Measurements from ENCODE around the gene HGF.
"Not testable (repeated sequence)": the region's sequence is repeated elsewhere in the genome, so short reads cannot be mapped to it uniquely, and the experiment has no call there.

HGF gene

DNA sequence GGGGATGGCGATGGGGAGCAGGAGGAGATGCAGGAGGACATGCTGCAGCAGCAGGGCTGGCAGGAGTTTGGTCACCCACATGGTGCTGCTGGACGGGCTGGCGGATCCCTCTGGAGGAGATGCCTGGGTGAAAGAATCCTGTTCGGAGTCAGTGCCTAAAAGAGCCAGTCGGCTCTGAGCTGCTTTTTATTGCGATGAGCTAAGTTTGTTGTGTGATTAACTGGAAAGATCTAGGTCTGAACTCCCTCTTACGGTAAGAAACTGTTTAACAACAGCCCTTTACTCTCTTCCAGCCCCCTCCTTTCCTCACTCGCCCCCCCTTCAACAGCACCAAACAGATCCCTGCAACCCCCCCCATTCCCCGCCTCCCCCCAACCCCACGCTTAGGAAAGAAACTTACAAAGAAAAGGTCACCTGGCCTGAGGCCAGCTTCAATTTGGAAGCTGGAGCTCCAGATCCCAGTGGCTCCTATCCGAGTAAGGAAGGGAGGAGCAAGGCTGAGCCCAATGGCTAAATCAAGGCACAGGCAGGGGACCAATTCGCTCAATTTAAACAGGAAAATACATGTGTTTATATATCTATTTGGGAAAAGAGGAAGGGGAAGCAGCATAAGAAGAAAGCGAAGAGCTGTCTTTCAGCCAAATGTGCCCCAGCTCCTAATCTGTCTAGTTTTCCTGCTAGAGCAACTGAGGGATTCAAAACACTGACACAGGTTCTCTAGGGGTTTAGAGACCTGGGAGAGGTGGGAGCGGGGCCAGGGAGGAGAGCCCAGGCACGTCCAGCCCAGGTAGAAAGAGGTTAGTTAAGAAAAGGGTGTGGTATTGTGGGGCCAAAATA lies at the start of gene HGF:
Gene HGF (minus strand): TSS at position 157 of the 837 bp plus-strand sequence. CDS start 76 bp downstream, at position 81.
- FAIRE-seq: no peak
- no peak for TF ChIP-seq POLR2A (IDR thresholded peaks at IDR 0.05; ENCODE audit: low read depth, low read length)

DNA sequence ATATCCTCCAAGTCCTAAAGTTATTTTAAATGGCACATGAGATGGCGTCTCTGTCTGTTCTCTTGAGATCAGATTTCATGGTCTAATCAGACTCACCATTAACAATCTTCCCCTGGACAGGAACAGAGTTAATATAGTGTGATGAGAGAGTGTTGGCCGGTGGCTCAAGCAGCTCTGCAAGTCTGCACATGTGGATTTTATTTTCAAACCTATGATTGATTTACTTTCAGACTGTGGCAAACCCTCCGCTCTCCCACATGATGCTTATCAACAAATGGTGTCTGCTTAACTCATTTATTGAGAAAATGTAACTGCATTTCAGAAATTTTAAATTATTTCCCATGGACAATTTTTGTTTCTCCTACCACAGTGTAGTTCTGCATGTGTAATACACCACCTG lies 46.5 kb upstream of the HGF start:
- DNase-seq (ENCODE audit: insufficient read length, low spot score): no peak
- TF ChIP-seq POLR2A (IDR thresholded peaks at IDR 0.05; ENCODE audit: low read depth, low read length): no peak
- no peak for FAIRE-seq

More for the DNA sequence above, at the start of gene HGF:
- DNase-seq (ENCODE audit: insufficient read length, low spot score): peak; percentile 4

DNA sequence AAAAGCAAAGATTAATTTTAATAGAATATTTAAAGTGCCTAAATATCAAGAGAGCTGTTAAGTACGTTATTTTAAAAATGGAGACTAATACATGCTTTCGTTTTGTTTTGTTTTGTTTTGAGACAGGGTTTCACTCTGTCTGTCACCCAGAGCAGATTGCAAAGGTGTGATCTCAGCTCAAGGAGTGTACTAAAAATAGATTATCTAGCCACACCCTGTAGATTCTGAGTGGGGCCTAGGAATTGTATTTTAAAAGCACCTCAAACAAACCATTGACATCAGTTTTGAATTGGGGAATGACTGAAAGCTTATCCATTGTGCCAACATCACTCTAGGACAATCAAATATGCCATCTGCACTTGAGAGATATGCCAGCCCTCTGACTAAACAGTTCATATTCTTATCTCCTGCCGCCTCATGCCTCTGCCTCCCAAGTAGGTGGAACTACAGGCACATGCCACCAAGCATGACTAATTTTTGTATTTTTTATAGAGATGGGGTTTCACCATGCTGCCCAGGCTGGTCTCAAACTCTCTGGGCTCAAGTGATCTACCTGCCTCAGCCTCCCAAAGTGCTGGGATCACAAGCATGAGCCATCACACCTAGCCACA lies 43.1 kb upstream of the HGF start:
- FAIRE-seq; DNase-seq (ENCODE audit: insufficient read length, low spot score): not testable (repeated sequence)

DNA sequence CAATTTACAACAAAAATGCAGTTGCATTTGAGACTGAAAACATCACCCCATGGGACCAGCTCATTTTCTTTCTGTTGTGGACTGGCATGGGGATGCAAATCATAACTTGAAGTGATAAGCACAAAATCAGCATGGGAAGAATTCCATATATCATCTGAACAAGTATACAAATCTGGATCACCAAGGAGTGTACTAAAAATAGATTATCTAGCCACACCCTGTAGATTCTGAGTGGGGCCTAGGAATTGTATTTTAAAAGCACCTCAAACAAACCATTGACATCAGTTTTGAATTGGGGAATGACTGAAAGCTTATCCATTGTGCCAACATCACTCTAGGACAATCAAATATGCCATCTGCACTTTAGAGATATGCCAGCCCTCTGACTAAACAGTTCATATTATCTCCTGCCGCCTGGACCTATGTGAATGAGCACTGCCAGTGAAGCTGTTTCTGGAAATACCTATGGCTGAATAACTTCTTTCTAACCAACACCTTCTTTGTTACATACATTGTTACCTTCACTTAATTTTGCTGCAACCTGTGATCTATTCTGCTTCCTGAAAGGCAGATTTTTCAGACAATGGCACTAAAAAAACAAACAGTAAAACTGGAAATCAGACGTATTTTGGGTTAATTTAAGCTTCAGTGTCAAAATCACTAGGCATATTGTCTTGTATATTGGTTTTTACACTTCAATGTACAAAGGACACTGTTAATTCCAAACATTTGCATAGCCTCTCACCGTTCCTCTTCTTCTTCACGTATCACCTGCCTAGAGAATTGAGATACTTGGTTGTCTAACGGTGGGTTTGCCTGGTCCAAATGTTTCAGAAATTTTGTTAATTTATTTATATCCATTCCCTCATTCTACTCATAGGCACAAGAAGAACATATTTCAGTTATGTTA lies 42.4 kb upstream of the HGF start:
- FAIRE-seq (no peak), DNase-seq (ENCODE audit: insufficient read length, low spot score) (no peak)
- TF ChIP-seq POLR2A (IDR thresholded peaks at IDR 0.05; ENCODE audit: low read depth, low read length): no peak

DNA sequence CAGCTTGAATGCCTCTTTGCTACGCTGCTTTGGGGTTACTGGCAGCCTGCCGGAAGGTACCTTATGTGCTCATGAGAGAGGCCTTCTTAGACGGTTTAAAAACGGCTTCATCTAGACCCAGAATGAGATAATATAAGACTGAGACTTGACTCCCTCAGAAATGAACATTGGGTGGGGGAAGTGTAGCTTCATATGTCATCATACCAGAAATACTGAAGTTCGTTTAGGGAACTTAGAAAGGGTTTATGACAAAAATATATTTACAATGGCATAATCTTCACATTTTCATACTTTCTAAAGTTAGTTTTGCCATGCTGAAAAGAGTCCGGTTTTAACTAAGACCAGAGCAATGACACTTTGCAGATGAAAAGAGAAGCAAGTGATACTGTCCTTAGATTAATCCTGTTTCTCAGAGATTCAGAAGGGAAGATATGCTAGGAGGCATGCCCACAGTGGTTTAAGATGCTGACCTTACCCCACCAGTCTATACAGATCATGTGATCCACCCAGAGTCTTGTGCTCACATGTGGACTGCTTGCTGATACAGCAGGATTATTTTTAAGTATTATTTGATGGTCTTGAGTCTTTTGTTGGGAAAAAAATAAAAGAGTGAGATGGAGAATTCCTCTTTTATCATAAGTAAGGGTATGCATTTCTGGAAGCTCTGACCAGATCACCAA lies 40.8 kb upstream of the HGF start:
- DNase-seq (ENCODE audit: insufficient read length, low spot score) (no peak), FAIRE-seq (no peak)
- no peak for TF ChIP-seq POLR2A (IDR thresholded peaks at IDR 0.05; ENCODE audit: low read depth, low read length)

DNA sequence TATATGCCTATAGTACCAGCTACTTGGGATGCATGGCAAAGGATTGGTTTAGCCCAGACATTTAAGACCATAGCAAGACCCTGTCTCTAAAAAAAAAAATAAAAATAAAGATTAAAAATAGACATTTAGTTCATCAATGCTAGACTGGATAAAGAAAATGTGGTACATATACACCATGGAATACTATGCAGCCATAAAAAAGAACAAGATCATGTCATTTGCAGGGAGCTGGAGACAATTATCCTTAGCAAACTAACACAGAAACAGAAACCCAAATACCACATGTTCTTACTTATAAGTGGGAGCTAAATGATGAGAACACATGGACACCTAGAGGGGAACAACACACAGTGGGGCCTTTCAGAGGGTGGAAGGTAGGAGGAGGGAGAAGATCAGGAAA lies 38.5 kb upstream of the HGF start:
- FAIRE-seq; DNase-seq (ENCODE audit: insufficient read length, low spot score): not testable (repeated sequence)

DNA sequence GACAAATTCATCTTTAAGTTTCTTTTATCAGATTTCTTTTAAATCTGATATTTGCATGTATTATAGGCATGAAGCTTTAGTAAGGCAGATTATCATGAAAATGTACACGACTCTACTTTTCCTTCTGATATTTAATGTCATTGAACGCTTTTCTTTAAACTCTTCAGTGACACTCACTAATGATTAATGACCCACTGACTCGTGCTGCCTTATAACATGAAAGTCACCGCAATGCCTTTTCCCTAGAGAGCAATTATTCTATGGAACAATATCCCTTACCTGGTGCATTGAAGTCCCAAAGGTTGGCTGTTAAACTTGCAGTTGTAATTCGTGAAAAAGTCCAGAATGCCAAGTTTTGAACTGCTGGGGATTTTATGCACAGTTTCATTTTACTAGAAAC lies 33.4 kb upstream of the HGF start:
- no peak for DNase-seq (ENCODE audit: insufficient read length, low spot score)
- no peak for FAIRE-seq
- no peak for TF ChIP-seq POLR2A (IDR thresholded peaks at IDR 0.05; ENCODE audit: low read depth, low read length)

DNA sequence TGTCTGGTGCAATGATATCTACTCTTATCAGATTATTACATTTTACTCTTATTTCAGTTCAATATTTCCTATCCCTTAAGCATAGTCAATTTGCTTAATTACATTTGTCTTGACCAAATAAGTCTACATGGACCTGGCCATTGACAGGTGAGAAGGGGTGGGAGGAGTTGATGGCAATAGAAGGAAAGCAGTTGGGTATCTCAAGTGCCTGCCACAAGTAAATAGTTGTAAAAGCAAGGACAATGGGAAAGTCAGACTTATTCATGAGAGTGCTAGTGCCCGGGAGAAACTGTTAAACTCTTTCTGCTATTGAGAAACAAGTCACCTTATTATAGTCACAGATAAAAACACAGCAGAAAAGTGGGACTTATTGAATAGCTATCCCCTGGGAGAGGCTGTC lies 32.4 kb upstream of the HGF start:
- DNase-seq (ENCODE audit: insufficient read length, low spot score): no peak
- TF ChIP-seq POLR2A (IDR thresholded peaks at IDR 0.05; ENCODE audit: low read depth, low read length): no peak
- no peak for FAIRE-seq

DNA sequence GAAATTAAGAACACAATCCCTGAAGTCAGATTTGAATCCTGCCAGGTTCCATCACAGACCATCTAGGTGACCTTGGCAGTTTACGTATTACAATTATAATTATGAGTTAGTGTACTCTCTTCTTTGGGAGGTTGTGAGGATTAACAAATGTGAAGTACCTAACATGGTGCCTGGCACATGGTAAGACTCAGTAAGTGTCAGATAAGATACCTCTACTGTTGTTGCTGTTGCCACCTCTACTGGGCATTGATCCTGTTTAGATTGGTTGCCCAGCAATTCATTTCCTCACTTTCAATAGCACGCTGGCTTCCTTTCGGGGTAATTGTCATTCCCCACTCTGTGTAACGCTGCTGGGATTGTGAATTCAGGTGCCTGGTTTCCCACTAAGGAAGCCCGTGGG lies 31.7 kb upstream of the HGF start:
- no peak for FAIRE-seq
- no peak for TF ChIP-seq POLR2A (IDR thresholded peaks at IDR 0.05; ENCODE audit: low read depth, low read length)
- DNase-seq (ENCODE audit: insufficient read length, low spot score): no peak

DNA sequence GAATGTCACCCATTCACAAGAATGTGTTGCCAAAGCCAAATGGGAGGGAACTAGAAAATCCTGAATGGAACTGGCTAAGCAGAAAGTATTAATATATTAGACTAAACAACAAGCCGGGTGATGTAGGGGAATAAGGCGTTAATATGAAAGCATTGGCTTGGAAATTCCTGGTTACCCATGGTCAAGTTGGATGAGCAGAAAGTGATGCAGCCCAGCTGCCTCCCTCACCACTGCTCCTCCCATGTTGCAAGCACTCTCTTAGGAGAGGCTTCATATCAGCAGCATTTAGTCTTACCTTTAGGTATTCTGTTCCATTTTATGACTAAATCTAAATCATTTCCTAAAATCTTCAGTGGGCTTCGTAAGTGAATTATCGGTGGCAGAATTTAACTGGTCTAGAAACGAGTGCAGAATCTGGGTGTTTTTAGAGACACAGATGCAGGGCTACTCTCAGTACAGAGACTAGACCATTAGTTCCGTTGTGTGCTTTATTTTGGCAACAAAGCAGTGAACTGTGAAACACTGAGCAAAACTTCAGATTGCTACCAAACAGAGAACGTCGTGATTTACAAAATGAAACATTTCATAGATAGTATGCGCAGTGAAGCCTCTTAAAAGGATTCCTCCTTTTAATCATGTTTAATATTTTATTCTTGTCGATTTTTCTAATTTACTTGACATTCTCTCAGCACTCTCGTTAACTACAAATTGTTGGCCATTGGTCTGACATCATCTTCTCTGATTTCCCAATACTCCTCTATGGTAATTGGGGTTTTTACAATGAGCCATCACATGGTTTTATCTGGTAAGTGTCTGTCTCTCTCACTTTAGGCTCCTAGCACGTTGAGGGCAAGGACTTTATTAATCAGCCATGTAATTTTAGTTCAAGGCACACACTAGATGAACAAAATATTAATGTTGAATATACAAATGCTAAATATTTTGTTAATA lies 22.0 kb upstream of the HGF start:
- FAIRE-seq: no peak
- DNase-seq (ENCODE audit: insufficient read length, low spot score): no peak
- TF ChIP-seq POLR2A (IDR thresholded peaks at IDR 0.05; ENCODE audit: low read depth, low read length): no peak

DNA sequence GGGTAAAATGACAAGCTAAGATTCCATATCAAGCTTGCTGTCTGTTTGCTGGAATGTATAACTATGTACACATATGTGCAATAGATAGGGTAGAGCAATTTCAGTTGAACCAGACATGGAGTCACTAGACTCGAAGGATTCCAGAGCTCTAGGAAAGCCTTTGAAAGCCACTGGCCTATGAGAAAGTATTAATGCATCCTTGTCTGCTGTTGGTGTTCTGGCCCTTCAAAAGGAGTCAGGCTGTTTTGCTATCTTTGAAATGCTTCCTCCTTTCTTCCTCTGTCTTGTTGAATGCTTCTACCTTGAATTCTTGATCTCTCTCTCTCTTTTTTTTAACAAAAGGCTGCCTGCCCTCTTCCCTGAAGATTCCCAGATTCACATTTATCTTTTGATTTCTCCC lies 20.8 kb upstream of the HGF start:
- FAIRE-seq: no peak
- DNase-seq (ENCODE audit: insufficient read length, low spot score): no peak
- no peak for TF ChIP-seq POLR2A (IDR thresholded peaks at IDR 0.05; ENCODE audit: low read depth, low read length)

DNA sequence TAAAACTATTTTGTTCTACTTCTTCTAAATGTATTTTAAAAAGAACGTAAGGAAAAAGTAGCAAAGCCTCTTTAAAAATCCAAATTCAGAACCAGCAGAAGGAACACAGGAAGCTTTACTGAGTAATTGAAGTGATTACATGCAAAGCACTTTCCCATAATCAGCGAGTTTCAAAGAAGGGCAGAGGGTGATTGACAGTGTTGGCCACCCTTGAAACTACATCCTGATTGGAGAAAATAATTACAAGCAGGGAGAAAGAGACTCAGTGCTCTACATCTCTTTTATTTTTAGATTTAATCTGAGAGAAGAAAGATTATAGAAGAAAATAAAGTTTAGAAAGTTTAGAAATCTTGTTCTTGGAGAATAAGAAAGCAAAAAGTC lies 20.3 kb upstream of the HGF start:
- DNase-seq (ENCODE audit: insufficient read length, low spot score): no peak
- no peak for FAIRE-seq
- TF ChIP-seq POLR2A (IDR thresholded peaks at IDR 0.05; ENCODE audit: low read depth, low read length): no peak

All from H54 (cell line).